Thoracic aorta (tissue), 2 donors: ENCODE data around the gene TMEM63B. TPM values are rescaled to one million over a fixed set of nuclear protein-coding genes. Genes with fewer than 3 reads are reported as not detected.

Source experiments
- ATAC-seq: fragments of 150-250 bp; one replicate; pipeline ENCODE4 v1.8.0; 2017; ENCODE audit warnings: low read depth; ENCODE audit not compliant: insufficient number of reproducible peaks, low FRiP score
- DNase-seq: peaks from one replicate; pipeline ENCODE4 v3.0.0-alpha.2; 2020; ENCODE audit warnings: low spot score
- H3K27ac ChIP-seq, 2 donors: fragments of 200-600 bp; sonication (generic); 1 replicate in 1 of 2; 2 replicates in 1 of 2; pipeline ENCODE4 v1.5.1; 2016; ENCODE audit warnings: mild to moderate bottlenecking in 2 of 2, moderate library complexity in 2 of 2
- H3K27me3 ChIP-seq: fragments of 200-600 bp; sonication (generic); replicated peaks from 2 replicates; pipeline ENCODE4 v1.6.0; 2016; ENCODE audit warnings: mild to moderate bottlenecking; ENCODE audit not compliant: insufficient read depth
- H3K36me3 ChIP-seq: fragments of 200-600 bp; sonication (generic); one replicate; pipeline ENCODE4 v1.5.1; 2016
- H3K4me1 ChIP-seq, 2 donors: fragments of 200-600 bp; sonication (generic); 1 replicate in 1 of 2; 2 replicates in 1 of 2; pipeline versions ENCODE4 v1.5.1 to v1.6.0; 2016; ENCODE audit warnings: low read depth in 2 of 2, mild to moderate bottlenecking in 1 of 2; ENCODE audit not compliant: control insufficient read depth in 1 of 2
- H3K4me3 ChIP-seq: fragments of 200-600 bp; sonication (generic); 2 replicates; pipeline ENCODE4 v1.5.1; 2016; ENCODE audit warnings: mild to moderate bottlenecking
- H3K9me3 ChIP-seq: fragments of 200-600 bp; sonication (generic); 2 replicates; pipeline ENCODE4 v1.5.1; 2016
- CTCF ChIP-seq: fragments of 200-600 bp; sonication (generic); IDR thresholded peaks from one replicate; pipeline ENCODE4 v1.5.1; 2019; ENCODE audit warnings: antibody characterized with exemption
- total RNA-seq, 2 donors: library from RNA; depleted of rRNA; stranded (reverse); fragments of >200 nt; gene quantifications; one replicate each; pipeline versions ENCODE4 v1.1.0 to v1.2.3, GENCODE V29; 2016

TMEM63B gene
- total RNA-seq, 2 donors from 2014 or later: 21.9 to 43.4 TPM

GRCh38 chr6:44111434-44112417 is 15.6 kb upstream of the TMEM63B start:
- Histone ChIP-seq H3K4me3 (no peak overlapping the region), H3K9me3 (no peaks in the 10 kb centered on the region), H3K27ac (no peak overlapping the region), H3K36me3 (peaks cover 43% of the 10 kb centered on the region), H3K4me1 (peaks cover 11 to 12% of the 10 kb centered on the region in 2 donors), H3K27me3 (no peaks in the 10 kb centered on the region)
- DNase-seq (no peak), ATAC-seq (no peak)
- no peak for TF ChIP-seq CTCF

GRCh38 chr6:44113414-44113813 is 13.9 kb upstream of the TMEM63B start:
- TF ChIP-seq CTCF: no peak
- DNase-seq: no peak
- Histone ChIP-seq H3K4me1 (peaks cover 18 to 19% of the 10 kb centered on the region in 2 donors), H3K36me3 (peaks cover 43% of the 10 kb centered on the region), H3K27me3 (no peaks in the 10 kb centered on the region), H3K4me3 (no peak overlapping the region), H3K27ac (no peak overlapping the region), H3K9me3 (no peaks in the 10 kb centered on the region)
- ATAC-seq: no peak

- Histone ChIP-seq H3K4me1 (peaks cover 19 to 36% of the 10 kb centered on the region in 2 donors), H3K9me3 (no peaks in the 10 kb centered on the region), H3K4me3 (no peak overlapping the region), H3K36me3 (peaks cover 35% of the 10 kb centered on the region), H3K27ac (peak overlapping the region in 1 of 2 donors; percentile 80), H3K27me3 (no peaks in the 10 kb centered on the region)
- TF ChIP-seq CTCF: no peak
- DNase-seq: no peak
- ATAC-seq: no peak
Measured at GRCh38 chr6:44115866-44116265, 11.5 kb upstream of the TMEM63B start.

- TF ChIP-seq CTCF: no peak
- Histone ChIP-seq H3K27me3 (no peaks in the 10 kb centered on the region), H3K36me3 (peaks cover 28% of the 10 kb centered on the region), H3K27ac (peak overlapping the region; percentile 7 to 80), H3K9me3 (no peaks in the 10 kb centered on the region), H3K4me3 (peak overlapping the region; percentile 7), H3K4me1 (peaks cover 22 to 45% of the 10 kb centered on the region in 2 donors)
- ATAC-seq: peak; percentile 27
- no peak for DNase-seq
Measured at GRCh38 chr6:44116641-44117382, 10.5 kb upstream of the TMEM63B start.
